Uterus (tissue), 2 donors: Measurements from ENCODE around the gene ADCY3.

Experiments used
- CTCF ChIP-seq, 4 experiments: fragments of 200-600 bp in 2 of 4; fragments of 450-650 bp in 2 of 4; sonication (generic) in 2 of 4; IDR thresholded peaks; one replicate each; pipeline ENCODE4 v1.5.1; 2016 to 2019; ENCODE audit warnings: antibody characterized with exemption in 4 of 4, mild to moderate bottlenecking in 2 of 4, moderate library complexity in 1 of 4
- POLR2A ChIP-seq, 2 donors: fragments of 450-650 bp; IDR thresholded peaks; one replicate each; pipeline ENCODE4 v1.6.1; 2016; ENCODE audit warnings: antibody characterized with exemption in 2 of 2, mild to moderate bottlenecking in 1 of 2, moderate library complexity in 1 of 2

GRCh38 chr2:24894750-24895149 lies 25.3 kb downstream of the ADCY3 start:
- TF ChIP-seq CTCF (IDR thresholded peaks at IDR 0.05) (no peak), POLR2A (IDR thresholded peaks at IDR 0.05) (no peak)
